NCI-H2227 treated with DMSO at 0.1 percent for 48 hours (cell line): ENCODE data around the gene THEM5.

ENCODE experiments used
- DNase-seq: peaks from one replicate; lab custom pipeline; 2025; lab: John Stamatoyannopoulos, UW

Gene THEM5

DNA sequence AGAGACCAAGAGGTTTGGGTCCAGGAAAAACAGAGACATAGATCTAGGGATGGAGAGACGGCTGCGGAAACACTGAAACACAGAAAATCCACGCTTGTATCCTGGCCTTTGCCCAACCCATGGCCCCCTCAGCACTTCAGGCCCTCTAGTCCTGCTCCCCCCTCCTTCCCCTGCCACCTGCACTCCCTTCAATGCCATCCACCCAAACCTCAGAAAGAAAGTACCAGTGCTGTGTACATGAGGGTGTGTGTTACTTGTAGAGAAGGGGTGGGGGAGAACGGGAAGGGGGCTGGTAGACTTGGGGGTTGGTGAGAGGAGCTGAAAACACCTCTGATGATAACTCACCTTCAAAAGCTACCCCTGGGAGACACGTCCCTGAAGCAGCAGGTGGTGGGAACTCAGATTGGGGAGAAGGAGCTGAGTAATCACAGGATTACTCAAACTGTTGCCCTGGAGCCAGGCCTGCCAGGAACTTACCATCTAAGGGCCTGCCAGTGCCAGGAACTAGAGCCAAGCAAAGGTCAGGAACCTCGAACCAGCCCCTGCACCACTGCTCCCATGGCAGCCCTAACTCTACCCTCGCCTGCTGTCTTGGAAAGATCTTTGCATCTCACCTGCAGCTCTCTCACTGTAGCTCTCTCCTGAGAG, 33.4 kb downstream of the THEM5 start:
- DNase-seq = no peak

DNA sequence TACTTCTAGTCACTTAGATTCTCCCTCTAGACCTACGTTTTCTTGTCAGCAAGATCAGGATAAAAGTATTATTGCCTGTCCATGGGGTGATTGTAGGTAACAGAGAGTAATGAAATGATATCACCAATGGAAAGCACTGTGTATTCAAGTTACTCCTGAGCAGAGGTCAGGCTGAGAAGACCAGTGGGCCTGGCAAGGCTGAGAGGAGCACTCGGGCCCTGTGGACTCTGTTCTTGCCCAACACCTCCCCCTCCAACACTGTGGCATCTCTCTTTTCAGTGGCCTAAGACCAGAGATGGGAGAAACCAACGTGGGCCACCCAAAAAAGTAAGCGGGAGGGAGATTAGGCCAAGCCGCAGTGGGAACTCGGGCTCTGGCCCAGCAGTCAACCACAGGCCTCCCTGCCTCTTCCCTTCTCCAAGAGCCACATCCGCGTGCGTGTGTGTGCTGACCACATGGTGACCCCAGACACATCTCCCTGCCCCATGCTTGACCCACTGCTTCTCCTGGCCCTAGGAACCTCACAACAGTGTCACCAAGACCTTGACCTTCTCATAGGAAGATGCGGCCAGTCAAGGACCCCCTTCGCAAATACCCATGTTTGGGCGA, 34.2 kb downstream of the THEM5 start:
- DNase-seq = no peak

DNA sequence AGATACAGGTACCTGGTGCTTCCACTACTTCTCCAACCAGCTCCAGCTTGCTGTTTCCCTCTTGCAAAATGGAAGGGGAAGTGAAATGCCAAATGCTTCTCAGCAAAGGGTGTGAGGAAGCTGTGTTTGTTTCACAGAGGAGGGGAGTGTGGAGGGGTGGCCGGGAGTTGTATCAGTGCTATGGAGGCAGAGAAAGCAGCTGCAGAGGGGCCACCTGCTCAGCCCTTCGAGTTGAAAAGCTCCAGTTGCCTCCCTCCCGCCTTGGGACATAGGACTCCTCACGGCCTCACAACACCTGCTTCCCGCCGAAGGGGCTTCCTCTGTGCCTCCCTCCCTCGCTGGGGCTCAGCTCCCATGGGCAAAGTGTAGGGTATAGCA, 36.2 kb downstream of the THEM5 start:
- no peak for DNase-seq

DNA sequence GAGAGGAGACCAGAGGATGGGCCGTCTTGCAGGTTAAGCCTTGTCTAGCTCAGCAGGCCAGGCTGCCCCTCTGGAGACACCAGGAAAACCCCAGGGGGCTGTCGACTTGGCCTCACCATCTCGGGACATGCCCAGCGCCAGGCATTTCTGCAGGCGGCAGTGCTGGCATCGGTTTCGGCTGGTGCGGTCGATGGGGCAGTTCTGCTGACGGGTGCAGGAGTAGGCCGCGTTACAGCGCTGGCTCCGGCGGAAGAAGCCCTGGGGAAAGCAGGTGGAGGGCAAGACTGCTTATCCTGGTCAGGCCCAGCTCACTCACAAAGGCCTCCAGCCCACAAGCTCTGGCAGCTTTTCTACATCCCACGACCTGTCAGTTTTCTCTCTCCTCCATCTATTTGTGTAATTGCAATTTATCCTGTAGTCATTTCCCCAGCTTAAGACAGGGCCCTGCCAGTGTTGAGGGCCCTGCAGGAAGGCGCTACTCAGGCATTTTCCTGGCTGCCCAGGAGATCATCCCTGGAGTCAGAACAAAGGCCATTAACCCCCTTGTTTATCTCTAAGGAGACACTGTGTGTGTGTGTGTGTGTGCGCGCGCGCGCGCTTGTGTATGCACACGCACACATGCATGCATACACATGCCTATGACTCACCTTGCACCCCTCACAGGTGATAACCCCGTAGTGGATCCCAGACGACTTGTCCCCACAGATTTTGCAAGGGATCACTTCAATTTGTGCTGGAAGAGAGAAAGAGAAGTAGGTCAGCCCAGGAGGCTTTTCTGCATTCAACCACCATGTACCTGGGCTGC, 36.8 kb downstream of the THEM5 start:
- DNase-seq = no peak

DNA sequence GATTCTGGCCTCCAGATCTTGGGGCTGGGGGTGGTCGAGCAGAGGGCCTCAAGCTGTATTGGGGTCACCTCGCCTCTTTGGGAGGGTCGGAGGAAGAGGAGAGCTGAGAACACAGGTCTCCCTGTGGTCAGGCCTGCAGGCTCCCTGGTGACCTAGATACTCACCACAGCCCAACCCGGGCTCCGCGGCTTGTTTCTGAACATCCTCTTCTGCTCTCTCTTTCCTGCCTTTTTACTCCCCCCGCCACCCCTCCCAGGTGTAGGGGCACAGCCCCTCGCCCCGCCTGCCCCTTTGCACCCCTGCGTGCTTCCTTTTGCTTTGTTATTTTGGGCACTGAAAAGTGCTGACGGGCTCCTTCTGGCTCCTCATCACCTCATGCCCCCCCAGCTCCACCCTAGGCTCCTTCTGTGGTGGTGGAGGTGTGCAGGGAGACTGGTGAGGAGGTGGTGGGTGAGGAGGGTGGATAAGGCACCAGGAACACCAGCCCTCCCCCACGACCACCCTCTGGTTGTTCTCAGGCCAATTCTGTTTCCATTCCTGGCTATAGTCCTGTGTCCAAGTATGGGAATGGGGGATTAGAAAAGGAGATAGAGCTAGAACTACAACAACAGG, 37.7 kb downstream of the THEM5 start:
- no peak for DNase-seq

DNA sequence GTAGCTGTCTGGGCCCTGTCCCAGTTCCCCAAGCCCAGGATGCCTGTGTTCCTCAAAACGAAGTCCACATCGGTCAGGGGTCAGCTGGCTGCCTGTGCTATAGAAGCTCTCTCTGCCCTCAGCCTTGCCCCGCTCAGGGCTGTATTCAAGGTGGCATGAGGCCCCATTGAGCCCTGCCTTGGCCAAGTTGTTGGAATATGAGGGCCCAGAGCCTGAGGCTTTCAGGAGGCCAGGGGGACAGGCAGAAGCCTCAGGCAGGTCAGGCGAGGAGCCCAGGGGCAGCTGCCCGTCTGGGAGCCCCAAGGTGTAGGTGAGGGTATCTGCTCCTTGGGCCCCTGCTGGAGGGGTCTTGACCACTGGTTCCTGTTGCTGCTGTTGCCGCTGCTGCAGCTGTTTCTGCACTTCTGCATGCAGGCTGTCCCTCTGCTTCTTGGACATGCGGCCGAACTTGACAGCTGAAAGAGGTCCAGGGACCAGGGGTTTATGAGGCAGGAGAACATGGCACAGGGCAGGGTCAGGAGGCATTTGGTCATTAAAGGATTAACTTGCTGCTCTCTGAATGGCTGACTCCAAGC, 38.5 kb downstream of the THEM5 start:
- no peak for DNase-seq

DNA sequence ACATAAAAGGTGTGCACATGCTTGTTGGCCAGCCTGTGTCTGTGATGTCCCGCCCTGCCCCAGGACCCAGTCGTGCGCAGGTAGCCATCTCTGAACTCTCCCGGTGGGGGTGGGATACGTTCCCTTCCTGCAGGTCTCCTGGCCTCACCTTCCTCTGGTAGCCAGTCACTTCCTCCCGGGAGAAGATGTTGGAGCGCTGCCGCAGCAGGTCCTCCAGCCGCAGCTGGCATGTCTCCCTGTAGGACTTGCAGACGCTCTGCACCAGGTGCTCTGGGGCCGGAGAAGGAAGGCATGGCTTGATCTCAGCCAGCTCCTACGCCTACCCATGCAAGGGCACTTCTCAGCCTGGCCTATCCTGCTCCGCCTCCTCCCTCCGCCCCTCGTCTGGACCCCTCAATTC, 39.1 kb downstream of the THEM5 start:
- DNase-seq = no peak

DNA sequence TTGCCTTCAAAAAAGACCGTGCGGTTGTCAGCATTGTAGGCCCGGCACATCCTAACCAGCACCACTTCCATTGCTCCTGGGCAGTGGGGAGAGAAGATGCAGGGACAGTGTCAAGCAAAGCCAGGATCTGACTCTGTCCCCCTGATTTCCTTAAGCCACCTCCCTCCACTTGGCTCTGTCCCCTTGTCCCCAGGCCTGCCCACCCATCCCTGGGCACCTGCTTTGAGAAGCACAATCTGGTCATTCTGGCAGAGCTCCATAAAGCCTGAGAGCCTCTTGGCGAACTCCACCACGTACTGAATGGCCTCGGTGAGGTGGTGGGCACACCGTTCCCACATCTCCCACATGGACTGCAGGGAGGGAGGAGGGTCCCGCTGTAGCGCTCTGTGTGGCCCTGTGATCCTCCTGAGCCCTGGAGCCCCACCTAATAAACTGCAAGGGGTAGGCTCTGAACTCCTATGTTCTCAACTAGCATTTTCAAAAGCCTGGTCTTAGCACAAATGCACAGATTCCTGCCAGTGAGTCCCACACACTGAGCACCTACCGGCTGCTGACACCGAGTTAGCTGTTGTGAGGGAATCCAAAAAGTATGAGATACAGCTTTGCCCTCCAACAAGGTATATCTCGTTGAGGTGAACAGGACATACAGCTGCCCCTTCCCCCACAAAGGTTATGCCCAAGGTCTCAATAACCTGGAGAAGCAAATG, 40.1 kb downstream of the THEM5 start:
- DNase-seq = no peak

DNA sequence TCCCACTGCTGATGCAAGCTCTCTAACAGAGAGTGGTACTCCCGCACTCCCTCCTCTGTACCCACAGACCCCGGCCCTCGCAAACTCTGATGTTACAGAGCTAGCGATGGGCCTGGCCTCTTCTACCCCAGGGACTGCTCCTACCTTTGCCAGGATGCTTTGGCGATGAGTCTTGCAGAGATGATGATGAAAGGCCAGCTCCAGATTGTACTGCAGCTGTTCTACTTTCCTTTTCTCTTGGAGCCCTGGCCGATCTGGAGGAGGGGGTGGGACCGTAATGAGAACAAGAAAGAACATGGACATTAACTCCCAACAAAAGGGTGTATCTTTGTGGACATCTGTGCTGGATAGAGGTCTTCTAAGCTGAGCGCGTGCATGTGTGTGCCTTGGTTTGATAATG, 42.3 kb downstream of the THEM5 start:
- DNase-seq = no peak

DNA sequence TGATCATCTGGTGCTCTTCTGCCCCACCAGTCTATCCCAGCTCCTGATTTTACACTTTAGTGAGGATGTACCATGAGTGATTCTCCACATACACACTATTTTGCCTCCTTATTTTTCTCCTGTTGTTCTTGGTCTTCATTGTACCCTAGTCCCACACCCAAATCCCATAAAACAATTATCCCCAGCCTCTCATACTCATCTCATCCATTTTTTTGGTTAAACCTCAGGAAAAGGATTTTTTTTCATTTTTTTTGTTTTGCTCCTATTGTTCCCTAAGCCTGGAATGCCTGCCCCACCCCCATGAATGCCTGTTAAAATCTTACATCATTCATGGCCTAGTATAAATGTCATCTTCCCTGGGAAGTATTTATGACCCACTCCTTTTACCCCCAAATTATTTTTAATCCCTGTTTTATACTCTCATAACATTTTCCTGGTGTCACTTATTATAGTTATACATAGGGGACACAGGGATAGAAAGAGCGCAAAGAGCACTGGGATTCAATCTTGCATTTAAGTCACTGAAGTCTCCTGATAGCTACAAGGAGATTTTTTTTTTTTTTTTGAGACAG, 43.4 kb downstream of the THEM5 start:
- no peak for DNase-seq

DNA sequence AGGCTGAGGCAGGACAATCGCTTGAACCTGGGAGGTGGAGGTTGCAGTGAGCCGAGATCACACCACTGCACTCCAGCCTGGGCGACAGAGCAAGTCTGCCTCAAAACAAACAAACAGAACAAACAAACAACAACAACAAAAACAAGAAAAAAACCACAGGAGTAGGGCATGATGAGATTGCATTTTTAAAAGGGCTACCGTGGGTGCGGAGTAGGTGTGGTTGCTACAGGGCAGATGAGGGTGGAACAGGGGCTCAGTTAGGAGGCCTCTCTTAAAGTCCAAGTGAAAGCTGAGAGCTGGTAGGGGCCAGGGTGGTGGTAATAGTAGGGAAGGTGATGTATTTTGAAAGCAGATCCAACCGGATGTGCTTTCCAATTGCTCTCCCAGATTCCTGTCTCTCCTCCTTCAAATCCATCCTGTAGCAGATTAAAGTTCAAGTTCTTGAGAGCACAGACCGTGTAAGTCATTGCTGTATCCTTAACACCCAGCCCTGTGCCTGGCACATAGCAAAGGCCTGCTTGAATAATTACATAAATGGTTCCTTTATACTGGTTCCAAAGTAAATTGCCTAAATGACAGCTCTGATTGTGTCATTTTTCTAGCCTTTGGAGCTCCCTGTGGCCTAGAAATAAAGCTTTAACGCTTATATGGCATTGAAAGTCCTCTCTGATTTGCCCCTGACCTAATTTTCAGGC, 44.1 kb downstream of the THEM5 start:
- DNase-seq = peak; percentile 26

DNA sequence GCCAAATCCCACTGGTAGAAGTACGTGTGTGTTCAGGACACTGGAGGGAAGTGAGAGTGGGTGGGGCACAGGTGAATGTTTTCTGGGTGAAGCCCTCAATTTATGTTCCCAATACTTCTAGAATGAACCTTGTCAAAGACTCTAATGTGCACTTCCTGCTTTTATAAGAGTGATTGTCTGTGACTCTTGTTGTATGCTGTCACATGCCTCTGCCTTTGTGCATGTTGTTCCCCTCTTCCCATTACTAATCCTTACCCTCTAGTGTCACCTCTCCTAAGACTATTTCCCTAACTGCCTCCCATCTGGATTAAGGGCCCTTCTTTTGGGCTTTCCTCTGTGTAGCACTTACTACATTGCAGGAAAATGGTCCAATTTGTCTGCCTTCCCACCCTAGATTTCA, 45.7 kb downstream of the THEM5 start:
- DNase-seq = no peak

DNA sequence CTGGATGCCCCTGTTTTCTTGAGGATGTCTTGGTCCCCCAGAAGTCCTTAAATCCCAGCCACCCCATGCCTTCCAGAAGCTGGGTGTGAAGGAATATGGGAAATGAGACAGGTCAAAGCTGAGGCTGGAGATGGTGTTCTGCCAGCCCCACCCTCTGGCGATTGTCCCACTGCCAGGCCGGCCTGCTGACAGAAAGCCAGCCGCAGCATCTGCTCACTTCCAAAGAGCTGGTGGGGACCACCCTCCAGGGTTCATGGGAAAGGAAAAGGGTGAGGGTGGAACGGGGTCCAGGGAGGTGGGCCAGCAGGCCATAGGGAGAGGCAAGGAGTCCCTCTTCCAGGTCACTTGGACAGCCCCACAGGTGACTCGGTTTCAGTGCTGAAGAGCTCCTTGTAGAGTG, 46.4 kb downstream of the THEM5 start:
- no peak for DNase-seq

DNA sequence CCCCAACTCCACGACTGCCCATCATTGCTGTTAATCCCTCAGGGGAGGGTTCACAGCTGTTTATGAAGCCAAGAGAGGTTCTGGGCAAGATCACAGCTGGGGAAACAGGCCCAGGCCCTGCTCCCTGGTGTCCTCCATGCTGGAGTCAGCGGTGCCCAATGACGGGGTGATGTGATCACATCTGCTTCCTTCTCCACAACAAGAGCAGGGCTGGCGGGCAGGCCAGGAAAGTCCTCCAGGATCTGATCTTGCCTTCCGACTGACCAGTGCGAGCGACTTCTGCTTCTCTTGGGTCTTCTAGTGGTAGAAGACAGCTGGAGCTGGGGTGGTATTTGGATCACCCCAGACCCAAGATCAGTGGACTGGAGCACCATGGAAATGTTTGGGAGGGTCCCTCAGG, 47.3 kb downstream of the THEM5 start:
- no peak for DNase-seq

DNA sequence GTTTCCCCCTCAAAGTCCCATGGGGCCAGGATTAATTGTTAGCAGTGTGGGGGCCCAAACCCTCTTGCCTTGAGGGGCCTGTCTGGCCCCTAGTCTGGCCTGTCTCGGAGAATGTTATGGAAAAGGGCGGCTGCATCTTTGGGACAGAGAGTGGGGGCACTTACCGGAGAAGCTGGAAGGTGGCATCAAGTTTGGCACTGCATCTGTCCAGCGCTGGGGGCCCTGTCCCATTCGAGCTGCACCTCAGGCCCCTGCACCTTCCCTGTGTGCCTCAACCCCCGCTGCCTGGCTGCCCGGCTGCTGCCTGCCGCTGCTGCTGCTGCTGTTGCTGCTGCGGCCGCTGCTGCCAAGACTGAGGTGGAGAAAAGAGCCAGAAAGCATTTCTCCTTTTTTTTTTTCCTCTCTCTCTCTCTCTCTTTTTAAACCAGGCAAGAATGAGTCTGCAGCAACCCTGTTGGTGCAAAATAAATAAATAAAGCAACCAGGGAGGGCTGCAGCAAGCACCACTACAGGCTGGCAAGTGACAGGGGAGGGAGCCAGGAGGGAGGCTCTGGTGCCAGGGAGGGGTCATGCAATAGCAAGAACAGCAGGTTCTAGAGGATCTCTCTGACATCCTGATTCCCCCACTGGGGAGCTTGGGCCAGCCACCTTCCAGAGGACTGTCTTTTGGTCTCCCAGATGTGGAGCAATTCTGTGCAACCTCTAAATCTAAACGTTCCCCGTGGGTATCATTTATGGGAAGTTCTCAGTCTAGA, 48.3 kb downstream of the THEM5 start, which contains the start of gene LINGO4:
LINGO4 (minus strand) TSS at position 354 of the 755 bp plus-strand sequence. CDS start 2,715 bp downstream, outside the sequence.
- no peak for DNase-seq

DNA sequence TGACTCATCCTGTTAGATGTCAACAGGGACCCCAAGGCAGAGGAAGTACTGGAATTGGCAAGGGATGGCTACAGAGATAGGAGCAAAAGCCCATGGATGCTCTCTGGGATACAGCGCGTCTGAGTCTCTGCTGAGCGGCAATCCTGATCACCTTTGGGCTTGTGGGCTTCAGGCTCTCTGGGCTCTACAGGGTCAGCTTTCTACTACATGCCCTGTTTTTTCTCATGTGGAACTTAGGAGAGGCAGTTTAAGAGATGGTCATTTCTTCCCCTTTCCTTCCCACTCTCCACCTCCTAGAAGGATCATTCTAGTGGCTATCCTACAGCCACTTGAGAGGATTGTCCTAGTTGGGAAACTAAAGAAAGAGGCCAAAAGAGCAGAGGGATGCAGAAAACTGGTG, 49.6 kb downstream of the THEM5 start:
- DNase-seq = no peak

DNA sequence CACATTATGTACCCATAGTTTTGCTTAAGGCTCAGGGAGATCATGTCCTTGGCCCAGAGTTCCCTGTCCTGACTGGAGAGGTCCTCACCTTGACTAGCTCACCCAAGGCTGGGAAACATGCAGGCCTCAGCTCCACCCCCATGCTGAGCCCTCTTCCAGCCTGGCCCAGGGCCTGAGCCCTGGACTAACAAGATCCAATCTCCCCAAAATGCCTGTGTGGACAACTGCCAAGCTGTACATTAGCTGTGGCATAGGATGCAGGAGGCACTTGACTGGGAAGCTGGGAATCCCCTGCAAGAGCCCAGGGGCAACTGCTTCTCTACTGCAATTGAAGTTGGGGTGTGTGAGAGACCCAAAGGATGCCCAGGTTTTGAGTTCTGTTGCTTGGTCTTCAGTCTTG, 50.3 kb downstream of the THEM5 start:
- DNase-seq = no peak

DNA sequence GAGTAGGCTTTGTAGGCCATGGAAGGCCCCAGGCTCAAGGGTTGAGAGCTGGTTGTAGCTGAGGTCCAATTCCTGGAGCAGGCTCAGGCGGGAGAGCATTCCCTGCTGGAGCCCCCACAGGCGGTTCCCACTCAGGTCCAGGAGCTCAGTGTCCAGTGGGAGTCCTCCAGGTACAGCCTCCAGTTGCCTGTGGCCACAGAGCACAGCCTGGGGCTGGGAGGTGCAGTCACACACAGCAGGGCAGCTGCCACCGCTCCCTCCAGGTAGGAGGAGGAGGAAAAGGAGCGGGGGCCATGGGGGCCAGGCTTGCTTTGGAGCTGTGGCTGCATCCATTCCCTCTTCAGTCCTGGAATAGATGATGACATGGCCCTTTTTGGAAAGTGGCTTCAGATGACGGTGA, 51.1 kb downstream of the THEM5 start:
- DNase-seq = no peak

DNA sequence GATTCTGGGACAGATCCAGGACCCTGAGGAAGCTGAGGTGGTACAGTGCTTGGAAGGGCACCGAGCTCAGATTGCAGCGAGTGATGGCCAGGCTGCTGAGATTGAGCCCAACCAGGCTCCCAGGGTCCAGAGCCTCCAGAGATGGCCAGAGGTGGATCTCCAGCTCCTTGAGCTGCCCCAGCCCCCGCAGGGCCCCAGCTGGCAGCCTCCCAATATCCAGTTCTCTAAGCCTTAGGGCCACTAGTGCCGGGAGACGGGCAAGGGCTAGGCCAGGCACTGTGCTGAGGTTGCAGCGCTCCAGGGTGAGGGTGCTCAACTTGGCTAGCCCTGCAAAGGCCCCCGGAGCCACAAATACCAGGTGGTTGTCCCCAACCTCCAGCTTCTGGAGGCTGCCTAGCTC, 51.7 kb downstream of the THEM5 start:
- DNase-seq = no peak

DNA sequence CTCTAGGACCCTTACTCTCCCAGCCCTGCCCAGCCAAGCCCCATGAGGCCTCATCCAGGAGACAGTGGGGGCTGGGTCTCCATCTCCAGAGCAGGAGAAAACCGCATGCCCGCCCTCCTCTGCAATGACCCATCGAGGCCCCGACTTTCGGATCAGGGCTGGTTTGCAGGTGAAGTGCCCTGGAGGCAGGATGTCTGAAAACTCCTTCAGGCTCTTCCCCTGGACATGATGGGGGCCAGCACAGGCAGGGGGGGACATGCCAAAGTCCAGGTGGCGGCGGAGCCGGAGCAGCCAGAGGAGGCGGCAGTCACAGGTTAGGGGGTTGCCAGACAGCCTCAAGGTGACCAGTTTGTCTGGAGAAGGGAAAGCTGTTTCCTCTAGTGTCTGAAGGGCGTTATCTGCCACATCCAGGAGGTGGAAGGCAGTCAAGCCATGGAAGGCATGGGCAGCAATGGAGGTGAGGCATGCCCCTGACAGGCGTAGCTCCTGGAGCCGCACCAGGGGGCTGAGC, 52.1 kb downstream of the THEM5 start:
- DNase-seq = no peak
